H9 (cell line): ENCODE data around the gene CLPX. TPM values are rescaled to one million over a fixed set of nuclear protein-coding genes. Genes with fewer than 3 reads are reported as not detected.

Experiments
- DNase-seq: peaks from one replicate; pipeline ENCODE4 v3.0.0-alpha.2; 2017
- H2AFZ ChIP-seq: one replicate; pipeline ENCODE4 v1.6.1; 2013; ENCODE audit warnings: mild to moderate bottlenecking, low read length, control low read depth, moderate library complexity
- H2AK5ac ChIP-seq: 2 replicates; pipeline ENCODE4 v1.6.1; 2013; ENCODE audit warnings: low read length, control low read depth, mixed read lengths; ENCODE audit not compliant: insufficient read length
- H2BK120ac ChIP-seq: one replicate; pipeline ENCODE4 v1.6.1; 2013; ENCODE audit warnings: low read depth, mild to moderate bottlenecking, low read length, control low read depth, inconsistent platforms; ENCODE audit not compliant: poor library complexity, severe bottlenecking
- H2BK12ac ChIP-seq: 2 replicates; pipeline ENCODE4 v1.6.1; 2013; ENCODE audit warnings: low read length, control low read depth, mixed read lengths, low read depth; ENCODE audit not compliant: insufficient read length
- H2BK15ac ChIP-seq: 2 replicates; pipeline ENCODE4 v1.6.1; 2013; ENCODE audit warnings: low read depth, low read length, control low read depth
- H2BK20ac ChIP-seq: one replicate; pipeline ENCODE4 v1.6.1; 2013; ENCODE audit warnings: low read depth, mild to moderate bottlenecking, low read length, control low read depth, inconsistent platforms; ENCODE audit not compliant: poor library complexity, severe bottlenecking
- H2BK5ac ChIP-seq: 2 replicates; pipeline ENCODE4 v1.6.1; 2013; ENCODE audit warnings: low read length, control low read depth, mixed read lengths; ENCODE audit not compliant: insufficient read length
- H3K14ac ChIP-seq: 2 replicates; pipeline ENCODE4 v1.6.1; 2013; ENCODE audit warnings: low read length, control low read depth; ENCODE audit not compliant: insufficient read depth
- H3K18ac ChIP-seq: 2 replicates; pipeline ENCODE4 v1.6.1; 2013; ENCODE audit warnings: low read depth, mild to moderate bottlenecking, mixed read lengths, low read length, control low read depth; ENCODE audit not compliant: insufficient read length
- H3K23ac ChIP-seq: 2 replicates; pipeline ENCODE4 v1.6.1; 2013; ENCODE audit warnings: low read length, control low read depth, mixed read lengths, low read depth; ENCODE audit not compliant: insufficient read length
- H3K23me2 ChIP-seq: 2 replicates; pipeline ENCODE4 v1.6.1; 2013; ENCODE audit warnings: low read depth, mild to moderate bottlenecking, mixed read lengths, low read length, control low read depth; ENCODE audit not compliant: insufficient read length, poor library complexity, severe bottlenecking
- H3K27ac ChIP-seq: 2 replicates; pipeline ENCODE4 v1.5.1; 2013; ENCODE audit warnings: low read length, control low read depth, mixed read lengths, low read depth; ENCODE audit not compliant: insufficient read length
- H3K27me3 ChIP-seq: 2 replicates; pipeline ENCODE4 v1.6.1; 2013; ENCODE audit warnings: low read length, control low read depth, inconsistent platforms; ENCODE audit not compliant: insufficient read depth
- H3K4ac ChIP-seq: 2 replicates; pipeline ENCODE4 v1.6.1; 2013; ENCODE audit warnings: low read depth, mild to moderate bottlenecking, control low read depth, inconsistent platforms, low read length, moderate library complexity
- H3K4me1 ChIP-seq: 2 replicates; pipeline ENCODE4 v1.6.1; 2013; ENCODE audit warnings: low read length, control low read depth, inconsistent platforms; ENCODE audit not compliant: insufficient read depth
- H3K4me2 ChIP-seq: 2 replicates; pipeline ENCODE4 v1.6.1; 2013; ENCODE audit warnings: low read length, control low read depth, mixed read lengths; ENCODE audit not compliant: insufficient read length, insufficient read depth
- H3K56ac ChIP-seq: 2 replicates; pipeline ENCODE4 v1.6.1; 2013; ENCODE audit warnings: low read depth, mild to moderate bottlenecking, mixed read lengths, low read length, control low read depth; ENCODE audit not compliant: insufficient read length
- H3K79me1 ChIP-seq: 2 replicates; pipeline ENCODE4 v1.6.1; 2013; ENCODE audit warnings: low read depth, mild to moderate bottlenecking, moderate library complexity, low read length, control low read depth, inconsistent platforms; ENCODE audit not compliant: insufficient read depth, poor library complexity, severe bottlenecking
- H3K79me2 ChIP-seq: 2 replicates; pipeline ENCODE4 v1.6.1; 2013; ENCODE audit warnings: low read length, control low read depth, inconsistent platforms; ENCODE audit not compliant: insufficient read depth
- H3K9ac ChIP-seq: 2 replicates; pipeline ENCODE4 v1.6.1; 2013; ENCODE audit warnings: low read length, control low read depth, mixed read lengths; ENCODE audit not compliant: insufficient read length; ENCODE audit errors: extremely low read depth
- H3K9me3 ChIP-seq: one replicate; pipeline ENCODE4 v1.6.1; 2013; ENCODE audit warnings: low read depth, low read length, inconsistent platforms; ENCODE audit not compliant: control insufficient read depth
- H3T11ph ChIP-seq: one replicate; pipeline ENCODE4 v1.6.1; 2013; ENCODE audit warnings: mild to moderate bottlenecking, low read length, control low read depth, inconsistent platforms
- H4K20me1 ChIP-seq: one replicate; pipeline ENCODE4 v1.6.1; 2013; ENCODE audit not compliant: control insufficient read depth, insufficient read length, insufficient read depth
- H4K5ac ChIP-seq: 2 replicates; pipeline ENCODE4 v1.6.1; 2013; ENCODE audit warnings: low read depth, mild to moderate bottlenecking, mixed read lengths, low read length, control low read depth; ENCODE audit not compliant: insufficient read length
- H4K8ac ChIP-seq: replicated peaks from 2 replicates; pipeline ENCODE4 v1.6.1; 2013; ENCODE audit warnings: low read length, control low read depth, mixed read lengths, low read depth; ENCODE audit not compliant: insufficient read length
- H4K91ac ChIP-seq: 2 replicates; pipeline ENCODE4 v1.6.1; 2013; ENCODE audit warnings: low read depth, mild to moderate bottlenecking, moderate library complexity, mixed read lengths, low read length, control low read depth; ENCODE audit not compliant: insufficient read length
- H3K27ac Mint-ChIP-seq, 3 experiments: 2 replicates in 2 of 3; 3 replicates in 1 of 3; pipeline ENCODE4 v1.8.0; 2020 to 2021; ENCODE audit warnings: mixed read lengths in 3 of 3, mild to moderate bottlenecking in 1 of 3, moderate library complexity in 1 of 3
- H3K27me3 Mint-ChIP-seq: 2 replicates; pipeline ENCODE4 v1.8.0; 2021; ENCODE audit warnings: low read depth, mild to moderate bottlenecking, moderate library complexity, mixed read lengths
- H3K36me3 Mint-ChIP-seq, 3 experiments: 2 replicates in 2 of 3; 3 replicates in 1 of 3; pipeline ENCODE4 v1.8.0; 2020 to 2021; ENCODE audit warnings: low read depth in 3 of 3, mixed read lengths in 3 of 3; ENCODE audit not compliant: insufficient read depth in 1 of 3
- H3K4me1 Mint-ChIP-seq, 2 experiments: 2 replicates each; pipeline ENCODE4 v1.8.0; 2020; ENCODE audit warnings: mixed read lengths in 2 of 2
- H3K4me3 Mint-ChIP-seq, 2 experiments: 2 replicates in 1 of 2; 3 replicates in 1 of 2; pipeline ENCODE4 v1.8.0; 2020 to 2021; ENCODE audit warnings: mild to moderate bottlenecking in 2 of 2, mixed read lengths in 2 of 2, moderate library complexity in 1 of 2
- H3K9me3 Mint-ChIP-seq, 2 experiments: 2 replicates in 1 of 2; 3 replicates in 1 of 2; pipeline ENCODE4 v1.8.0; 2020; ENCODE audit warnings: mild to moderate bottlenecking in 2 of 2, mixed read lengths in 2 of 2, moderate library complexity in 1 of 2
- CTCF ChIP-seq: fragments of 200-600 bp; sonication (generic); conservative IDR thresholded peaks from 3 replicates; pipeline ENCODE4 v1.8.0; 2021; ENCODE audit warnings: antibody characterized with exemption, mild to moderate bottlenecking
- WGBS: extraction: QIAGEN DNeasy Blood & Tissue Kit; methylation state at CpG from one replicate; pipeline ENCODE4 v1.1.7; 2013; ENCODE audit warnings: missing lambda C conversion rate, low lambda C conversion rate, mixed read lengths; ENCODE audit not compliant: insufficient read length; ENCODE audit errors: extremely low coverage; 5-methylcytosine and 5-hydroxymethylcytosine counted together
- total RNA-seq: library from RNA; stranded (reverse); gene quantifications from 2 replicates; pipeline ENCODE4 v1.2.1, GENCODE V29; 2021

CLPX gene
- total RNA-seq, 1 experiment from 2014 or later = 55.8 TPM

GRCh38 chr15:65154720-65155119 lies 30.4 kb downstream of the CLPX start:
- Histone ChIP-seq H4K20me1 (no peaks in the 10 kb centered on the region), H3K9me3 (no peaks in the 10 kb centered on the region), H3K27me3 (no peaks in the 10 kb centered on the region), H4K8ac (no peak overlapping the region), H4K91ac (no peak overlapping the region), H2BK12ac (no peak overlapping the region), H3K56ac (no peak overlapping the region), H3T11ph (no peak overlapping the region), H3K79me2 (no peaks in the 10 kb centered on the region), H2BK5ac (no peak overlapping the region), H3K27ac (no peak overlapping the region), H3K23ac (no peak overlapping the region), H3K79me1 (no peaks in the 10 kb centered on the region), H2BK15ac (no peak overlapping the region), H3K23me2 (no peaks in the 10 kb centered on the region), H3K9ac (no peak overlapping the region), H2BK120ac (no peak overlapping the region), H3K4me1 (no peaks in the 10 kb centered on the region), H3K4me2 (no peak overlapping the region), H4K5ac (no peak overlapping the region), H3K18ac (no peak overlapping the region), H2AFZ (no peak overlapping the region), H2AK5ac (no peak overlapping the region), H3K14ac (no peak overlapping the region), H3K4ac (no peak overlapping the region), H2BK20ac (no peak overlapping the region)
- WGBS = no CpG with 5 or more reads among the region's 6 CpGs
- Mint-ChIP-seq H3K36me3 (peaks cover 20 to 62% (median 61%) of the 10 kb centered on the region in 3 experiments; a peak in 6 of 7 replicates), H3K4me3 (no peak overlapping the region), H3K27ac (no peak overlapping the region), H3K9me3 (no peaks in the 10 kb centered on the region), H3K27me3 (no peaks in the 10 kb centered on the region), H3K4me1 (no peaks in the 10 kb centered on the region)
- DNase-seq = no peak
- no peak for TF ChIP-seq CTCF
